Naive thymus-derived CD8-positive, alpha-beta T cell (primary cell): ENCODE data around the gene SATB2. TPM values are rescaled to one million over a fixed set of nuclear protein-coding genes. Genes with fewer than 3 reads are reported as not detected.

ENCODE experiments used
- ATAC-seq, 2 donors: fragments of 150-1000 bp; cut with Tn5 transposase in 1 of 2; sonication (Bioruptor Pico), chemical (Tn5 transposase) in 1 of 2; 1 replicate in 1 of 2; 2 replicates in 1 of 2; pipeline ENCODE4 v1.10.0; 2021; ENCODE audit warnings: mild to moderate bottlenecking in 2 of 2, moderate library complexity in 2 of 2
- POLR2A ChIA-PET: fragments of 350-600 bp; sonication (Branson Sonifier 250); formaldehyde crosslinking; loops from one replicate; lab custom pipeline; 2021; ENCODE audit warnings: antibody characterized with exemption; lab: Charles Lee
- DNase-seq, 10 donors: peaks; one replicate each; pipeline versions ENCODE4 v3.0.0 to v3.0.0-alpha.2; 2020 to 2022
- H3K27ac Mint-ChIP-seq, 10 donors: one replicate each; pipeline ENCODE4 v1.8.0; 2020 to 2022; ENCODE audit warnings: mild to moderate bottlenecking in 10 of 10, mixed read lengths in 10 of 10, moderate library complexity in 4 of 10, inconsistent platforms in 1 of 10
- H3K27me3 Mint-ChIP-seq, 5 donors: one replicate each; pipeline ENCODE4 v1.8.0; 2021 to 2022; ENCODE audit warnings: mixed read lengths in 5 of 5
- H3K36me3 Mint-ChIP-seq, 3 donors: one replicate each; pipeline ENCODE4 v1.8.0; 2020 to 2022; ENCODE audit warnings: mixed read lengths in 3 of 3, mild to moderate bottlenecking in 2 of 3, inconsistent platforms in 1 of 3
- H3K4me1 Mint-ChIP-seq, 4 donors: one replicate each; pipeline ENCODE4 v1.8.0; 2021 to 2022; ENCODE audit warnings: mixed read lengths in 4 of 4
- H3K4me3 Mint-ChIP-seq, 10 donors: one replicate each; pipeline ENCODE4 v1.8.0; 2020 to 2022; ENCODE audit warnings: mild to moderate bottlenecking in 10 of 10, mixed read lengths in 10 of 10, moderate library complexity in 6 of 10, inconsistent platforms in 1 of 10
- H3K9me3 Mint-ChIP-seq, 9 donors: one replicate each; pipeline ENCODE4 v1.8.0; 2020 to 2022; ENCODE audit warnings: mixed read lengths in 9 of 9, mild to moderate bottlenecking in 3 of 9, inconsistent platforms in 1 of 9, moderate library complexity in 1 of 9
- polyA plus RNA-seq, 3 donors: library from polyadenylated mRNA; unstranded; fragments of 300-500 nt; fragmentation: Illumina TruSeq; gene quantifications; one replicate each; pipeline ENCODE4 v1.2.3, GENCODE V29; 2021
- total RNA-seq, 8 experiments: library from RNA in 2 of 8; stranded (reverse) in 2 of 8; gene quantifications; one replicate each; pipeline ENCODE4 v1.2.3 and lab custom pipeline; 2021 to 2026

The SATB2 gene
- total and polyA plus RNA-seq, 5 experiments from 2014 or later: 0.02 to 0.74 (median 0.46) TPM; not detected in 1

DNA sequence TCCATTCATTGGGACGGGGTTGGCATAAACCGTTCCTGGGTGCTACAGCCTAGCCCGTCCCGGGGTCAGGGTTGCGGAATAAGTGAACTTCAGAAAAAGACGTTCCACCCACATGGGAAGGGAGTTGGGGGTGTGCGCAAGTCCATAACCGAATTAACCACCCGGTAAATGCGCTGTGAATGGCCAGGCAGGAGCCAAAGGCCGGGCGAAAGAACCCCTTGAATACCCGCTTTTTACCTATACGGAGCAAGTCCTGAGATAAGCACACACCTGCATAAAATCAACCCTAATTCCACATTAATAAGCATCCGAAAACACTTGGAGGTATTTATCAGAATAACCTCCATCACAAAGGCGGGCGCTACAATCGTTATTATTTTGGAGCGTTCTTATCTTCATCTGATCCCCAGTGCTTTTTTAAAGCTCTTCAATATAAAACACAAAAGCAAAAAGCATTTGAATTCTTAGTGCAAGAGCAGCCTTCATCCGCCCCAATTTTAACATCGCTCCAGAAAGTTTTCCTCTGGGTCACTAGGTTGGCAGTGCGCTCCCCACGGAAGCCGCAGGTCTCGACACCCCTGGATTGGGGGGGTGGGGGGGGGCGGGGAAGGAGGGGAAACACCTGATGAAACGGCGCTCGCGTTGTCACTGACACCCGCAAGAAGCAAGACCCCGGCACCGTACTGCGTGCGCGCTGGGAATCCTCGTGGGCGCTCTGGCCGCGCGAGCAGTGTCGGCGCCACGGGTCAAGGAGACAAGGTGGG, 1.2 kb downstream of the SATB2 start:
- no peak for ATAC-seq
- POLR2A ChIA-PET: no interaction called here
- DNase-seq: no peak
- no peak overlapping the region for H3K27ac Mint-ChIP-seq
- H3K9me3 Mint-ChIP-seq: peaks cover 0 to 18% (median 9%) of the 10 kb centered on the region in 9 donors
- H3K36me3 Mint-ChIP-seq: peaks cover 2 to 5% (median 4%) of the 10 kb centered on the region in 3 donors
- peaks cover 11 to 33% (median 27%) of the 10 kb centered on the region in 4 donors for H3K4me1 Mint-ChIP-seq
- peaks cover 39 to 64% (median 53%) of the 10 kb centered on the region in 5 donors for H3K27me3 Mint-ChIP-seq
- H3K4me3 Mint-ChIP-seq: peak overlapping the region; percentile 63 to 94 (median 80)

- POLR2A ChIA-PET: no interaction called here
- H3K4me3 Mint-ChIP-seq: peak overlapping the region in 8 of 10 donors; percentile 11 to 94 (median 74)
- H3K27me3 Mint-ChIP-seq: peaks cover 38 to 56% (median 50%) of the 10 kb centered on the region in 5 donors
- H3K9me3 Mint-ChIP-seq: peaks cover 0 to 13% (median 5%) of the 10 kb centered on the region in 9 donors
- H3K27ac Mint-ChIP-seq: peak overlapping the region in 1 of 10 donors; percentile 40
- ATAC-seq (peak in 1 of 2 donors; percentile 23), DNase-seq (no peak)
- H3K4me1 Mint-ChIP-seq: peaks cover 11 to 29% (median 27%) of the 10 kb centered on the region in 4 donors
- H3K36me3 Mint-ChIP-seq: peaks cover 0 to 2% (median under 1%) of the 10 kb centered on the region in 3 donors
These were observed 2.0 kb downstream of the SATB2 start for GRCh38 chr2:199455545-199456382.

DNA sequence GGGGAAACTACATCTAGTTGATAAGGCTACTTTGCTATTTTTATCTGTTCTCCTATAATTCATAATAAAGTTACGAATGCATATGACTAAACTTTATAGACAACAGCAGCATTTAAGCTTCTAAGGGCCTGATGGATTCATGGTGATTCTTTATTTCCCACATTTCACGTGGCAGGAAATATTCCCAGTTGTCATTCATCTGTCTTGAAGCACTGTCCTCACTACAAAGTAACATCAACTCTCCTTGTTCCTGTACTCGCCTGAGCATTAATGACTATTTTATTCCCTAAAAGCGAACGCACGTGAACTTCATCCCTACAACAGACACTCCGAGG, 2.6 kb downstream of the SATB2 start:
- H3K36me3 Mint-ChIP-seq: peaks cover 0 to 2% (median 0%) of the 10 kb centered on the region in 3 donors
- peaks cover 9 to 25% (median 24%) of the 10 kb centered on the region in 4 donors for H3K4me1 Mint-ChIP-seq
- peak overlapping the region in 6 of 10 donors; percentile 7 to 24 (median 18) for H3K4me3 Mint-ChIP-seq
- H3K27ac Mint-ChIP-seq: no peak overlapping the region
- POLR2A ChIA-PET: no interaction called here
- peaks cover 35 to 50% (median 46%) of the 10 kb centered on the region in 5 donors for H3K27me3 Mint-ChIP-seq
- ATAC-seq (no peak), DNase-seq (no peak)
- peaks cover 0 to 9% (median 0%) of the 10 kb centered on the region in 9 donors for H3K9me3 Mint-ChIP-seq

DNA sequence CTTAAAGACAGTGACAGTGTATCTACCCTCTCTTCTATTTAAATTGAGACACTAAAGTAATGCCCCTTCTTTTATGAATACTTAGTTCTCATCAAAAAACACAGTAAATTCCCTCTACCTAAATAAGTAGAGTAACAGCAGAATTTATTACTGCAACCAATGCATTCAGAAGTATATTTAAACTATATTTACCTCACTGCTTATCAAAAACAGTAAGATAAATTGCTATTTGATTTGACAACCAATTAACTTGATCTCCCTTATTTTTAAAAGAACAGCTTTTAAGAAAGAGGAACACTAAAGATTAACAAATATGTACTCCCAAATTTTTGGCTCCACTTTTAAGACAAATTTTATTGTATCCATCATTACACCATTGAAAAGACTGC, 4.8 kb downstream of the SATB2 start:
- Mint-ChIP-seq H3K27me3 (peaks cover 31 to 57% (median 42%) of the 10 kb centered on the region in 5 donors), H3K4me1 (peaks cover 2 to 17% (median 15%) of the 10 kb centered on the region in 4 donors), H3K36me3 (peaks cover 0 to 2% (median 0%) of the 10 kb centered on the region in 3 donors), H3K27ac (no peak overlapping the region), H3K9me3 (peaks cover 0 to 2% (median 0%) of the 10 kb centered on the region in 9 donors), H3K4me3 (no peak overlapping the region)
- POLR2A ChIA-PET: no interaction called here
- ATAC-seq: no peak
- no peak for DNase-seq

DNA sequence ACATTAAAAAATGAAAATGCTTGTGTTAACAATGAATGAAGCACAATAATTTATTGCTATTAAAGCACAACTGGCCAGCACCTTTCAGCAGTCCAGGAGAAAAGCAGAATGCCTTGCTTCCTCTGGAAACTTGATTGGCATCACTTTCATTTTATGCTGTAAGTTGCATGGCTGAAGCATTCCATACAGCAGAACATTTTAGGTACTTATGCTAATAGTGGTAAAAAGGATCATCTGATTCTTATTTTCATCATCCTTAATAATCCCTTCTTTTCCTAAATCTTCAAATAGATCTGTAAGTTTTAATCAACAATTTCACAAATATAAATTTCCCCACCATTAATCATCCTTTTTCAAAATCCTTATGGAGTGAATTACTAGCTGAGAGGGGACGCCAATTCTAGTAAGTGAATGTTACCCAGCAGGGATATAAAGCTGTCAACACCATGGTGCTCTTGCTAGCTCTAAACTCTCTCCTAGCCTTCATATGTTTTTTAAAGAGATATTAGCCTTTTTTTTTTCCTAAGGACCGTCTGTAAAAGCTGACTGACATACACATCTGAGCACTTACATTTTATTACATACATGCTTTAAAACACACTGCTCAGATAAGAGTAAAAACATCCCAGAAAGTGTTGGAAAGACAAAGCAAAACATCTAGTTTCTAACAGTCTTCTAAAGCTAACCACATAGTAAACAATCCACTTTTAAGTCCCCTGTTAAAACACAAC, 5.3 kb downstream of the SATB2 start:
- DNase-seq: no peak
- peaks cover 30 to 63% (median 40%) of the 10 kb centered on the region in 5 donors for H3K27me3 Mint-ChIP-seq
- no peak overlapping the region for H3K27ac Mint-ChIP-seq
- peaks cover 0 to 2% (median 0%) of the 10 kb centered on the region in 9 donors for H3K9me3 Mint-ChIP-seq
- H3K4me1 Mint-ChIP-seq: peaks cover 2 to 17% (median 13%) of the 10 kb centered on the region in 4 donors
- ATAC-seq: no peak
- POLR2A ChIA-PET: no interaction called here
- H3K36me3 Mint-ChIP-seq: peaks cover 0 to 2% (median 0%) of the 10 kb centered on the region in 3 donors
- no peak overlapping the region for H3K4me3 Mint-ChIP-seq

DNA sequence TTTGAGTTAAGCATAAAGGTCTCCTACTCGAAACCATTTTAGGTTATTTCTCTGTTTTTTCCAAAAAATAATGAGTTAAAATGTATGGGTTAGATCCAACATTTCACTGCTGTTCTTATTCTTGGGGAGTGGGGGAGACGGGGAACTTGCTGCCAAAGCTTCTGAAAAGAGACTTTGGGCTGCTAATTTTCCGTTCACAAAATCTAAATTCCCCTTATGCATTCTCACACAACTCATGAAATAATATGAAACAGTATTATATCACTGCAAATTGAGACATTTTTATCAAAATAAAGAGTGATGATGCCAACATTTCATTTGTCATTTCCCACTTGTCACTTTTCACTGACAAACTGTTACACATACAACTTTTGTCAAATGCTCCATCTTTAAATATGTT, 7.8 kb downstream of the SATB2 start:
- no peaks in the 10 kb centered on the region for H3K9me3 Mint-ChIP-seq
- H3K27me3 Mint-ChIP-seq: peaks cover 19 to 69% (median 33%) of the 10 kb centered on the region in 5 donors
- DNase-seq (no peak), ATAC-seq (no peak)
- no peaks in the 10 kb centered on the region for H3K4me1 Mint-ChIP-seq
- H3K27ac Mint-ChIP-seq: no peak overlapping the region
- H3K36me3 Mint-ChIP-seq: no peaks in the 10 kb centered on the region
- POLR2A ChIA-PET: no interaction called here
- H3K4me3 Mint-ChIP-seq: no peak overlapping the region

DNA sequence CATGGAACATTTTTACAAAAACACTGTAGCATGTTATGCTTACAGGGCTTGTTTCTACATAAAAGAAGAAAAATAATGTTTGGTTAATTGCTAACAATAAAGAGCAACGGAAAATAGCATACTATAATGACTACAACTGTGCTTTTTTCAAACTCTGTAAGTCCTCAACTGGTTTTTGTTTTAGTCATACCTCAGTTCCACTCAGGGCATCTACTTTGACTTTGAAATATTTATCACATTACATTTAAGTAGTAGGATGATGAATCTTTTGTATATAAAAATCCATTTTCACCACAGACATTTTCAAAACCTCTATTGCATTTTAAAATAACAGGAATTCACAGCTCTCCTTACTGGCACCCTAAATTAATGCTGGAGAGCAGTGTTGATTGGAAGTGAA, 8.3 kb downstream of the SATB2 start:
- Mint-ChIP-seq H3K4me3 (no peak overlapping the region), H3K36me3 (no peaks in the 10 kb centered on the region), H3K9me3 (no peaks in the 10 kb centered on the region), H3K27me3 (peaks cover 21 to 69% (median 32%) of the 10 kb centered on the region in 5 donors), H3K4me1 (no peaks in the 10 kb centered on the region), H3K27ac (no peak overlapping the region)
- POLR2A ChIA-PET: no interaction called here
- DNase-seq (no peak), ATAC-seq (no peak)

- no peak for ATAC-seq
- no peak overlapping the region for H3K4me3 Mint-ChIP-seq
- POLR2A ChIA-PET: no interaction called here
- H3K9me3 Mint-ChIP-seq: no peaks in the 10 kb centered on the region
- H3K4me1 Mint-ChIP-seq: no peaks in the 10 kb centered on the region
- H3K27ac Mint-ChIP-seq: no peak overlapping the region
- no peaks in the 10 kb centered on the region for H3K36me3 Mint-ChIP-seq
- peaks cover 18 to 64% (median 40%) of the 10 kb centered on the region in 5 donors for H3K27me3 Mint-ChIP-seq
- no peak for DNase-seq
These were observed 10.7 kb downstream of the SATB2 start for GRCh38 chr2:199446996-199447576.

GRCh38 chr2:199444749-199445148, 13.0 kb downstream of the SATB2 start:
- Mint-ChIP-seq H3K27ac (no peak overlapping the region), H3K4me3 (no peak overlapping the region), H3K9me3 (no peaks in the 10 kb centered on the region), H3K4me1 (no peaks in the 10 kb centered on the region), H3K36me3 (no peaks in the 10 kb centered on the region), H3K27me3 (peaks cover 15 to 53% (median 47%) of the 10 kb centered on the region in 5 donors)
- DNase-seq (no peak), ATAC-seq (no peak)
- POLR2A ChIA-PET: interaction anchor here (0.6 kb wide), 1 partner anchor 16 kb away, joined by 4 read pairs; no protein-coding TSS in a partner anchor

DNA sequence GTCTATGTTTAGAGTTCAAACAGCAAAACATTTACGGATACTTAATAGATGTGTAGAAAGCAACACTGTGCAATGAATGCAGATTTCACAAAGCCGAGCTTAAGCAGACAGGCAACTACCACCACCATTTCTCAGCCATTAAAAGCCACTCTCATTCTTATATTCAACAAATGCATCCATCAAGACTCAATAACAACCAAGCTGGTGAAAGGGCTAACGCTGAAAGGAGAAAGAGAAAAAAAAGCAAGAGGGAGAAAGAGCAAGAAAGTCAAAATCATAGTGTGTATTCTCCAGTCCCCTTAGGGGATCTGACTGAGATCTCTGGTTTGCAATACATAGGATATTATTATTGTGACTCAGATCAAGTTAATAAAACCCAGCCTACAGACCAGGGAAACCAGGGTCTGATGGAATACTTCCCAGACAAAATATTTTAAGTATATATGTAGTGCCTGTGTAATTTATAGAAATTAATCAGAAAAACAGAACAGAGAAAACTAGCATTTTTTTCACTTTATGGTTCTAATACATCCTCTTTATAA, 14.1 kb downstream of the SATB2 start:
- peaks cover 18 to 47% (median 43%) of the 10 kb centered on the region in 5 donors for H3K27me3 Mint-ChIP-seq
- no peak overlapping the region for H3K4me3 Mint-ChIP-seq
- H3K4me1 Mint-ChIP-seq: no peaks in the 10 kb centered on the region
- H3K27ac Mint-ChIP-seq: no peak overlapping the region
- H3K9me3 Mint-ChIP-seq: peaks cover 0 to 3% (median 0%) of the 10 kb centered on the region in 9 donors
- POLR2A ChIA-PET: no interaction called here
- DNase-seq (no peak), ATAC-seq (no peak)
- H3K36me3 Mint-ChIP-seq: no peaks in the 10 kb centered on the region

DNA sequence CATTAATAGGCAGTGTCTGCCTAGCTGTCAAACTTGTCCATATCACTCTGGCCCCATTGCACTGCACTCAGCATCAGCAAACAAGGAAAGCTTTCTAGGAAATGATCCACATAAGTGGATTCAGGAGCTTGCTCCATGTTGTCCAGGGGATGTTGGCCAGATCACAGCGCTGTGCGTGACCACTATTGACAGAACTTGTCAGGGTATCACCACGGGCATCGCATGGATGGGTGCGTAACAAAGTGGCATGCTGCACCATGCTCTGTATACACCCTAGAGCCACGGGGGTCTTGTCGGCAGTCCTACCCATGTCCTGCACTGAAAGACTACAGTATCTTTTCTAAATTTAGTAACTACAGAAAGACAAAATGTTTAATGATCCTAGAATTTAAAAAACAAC, 15.6 kb downstream of the SATB2 start:
- H3K9me3 Mint-ChIP-seq: peaks cover 0 to 3% (median 0%) of the 10 kb centered on the region in 9 donors
- DNase-seq (no peak), ATAC-seq (no peak)
- POLR2A ChIA-PET: no interaction called here
- peaks cover 17 to 44% (median 35%) of the 10 kb centered on the region in 5 donors for H3K27me3 Mint-ChIP-seq
- H3K4me3 Mint-ChIP-seq: no peak overlapping the region
- H3K4me1 Mint-ChIP-seq: no peaks in the 10 kb centered on the region
- no peak overlapping the region for H3K27ac Mint-ChIP-seq
- H3K36me3 Mint-ChIP-seq: no peaks in the 10 kb centered on the region

DNA sequence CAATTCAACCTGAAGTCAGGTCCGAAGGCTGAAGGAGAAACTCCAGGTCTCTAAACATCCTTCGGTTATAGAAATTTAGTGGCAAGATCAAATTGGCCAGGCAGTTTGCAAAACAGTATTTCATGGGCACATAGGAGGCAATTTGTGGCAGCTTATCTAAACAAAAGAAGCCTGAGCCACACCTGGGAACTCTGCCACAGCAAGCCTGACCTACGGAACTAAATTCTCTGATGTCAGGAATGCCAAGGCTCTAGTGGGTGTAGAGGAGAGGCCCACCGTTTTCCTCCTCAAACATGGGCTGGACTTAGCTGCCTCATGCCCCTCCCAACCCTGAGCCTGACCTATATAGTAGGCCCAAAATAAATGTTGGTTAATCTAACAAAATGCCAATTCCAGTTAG, 16.0 kb downstream of the SATB2 start:
- Mint-ChIP-seq H3K27me3 (peaks cover 13 to 39% (median 31%) of the 10 kb centered on the region in 5 donors), H3K4me1 (no peaks in the 10 kb centered on the region), H3K36me3 (no peaks in the 10 kb centered on the region), H3K9me3 (peaks cover 0 to 3% (median 0%) of the 10 kb centered on the region in 9 donors), H3K4me3 (no peak overlapping the region), H3K27ac (no peak overlapping the region)
- DNase-seq: no peak
- no peak for ATAC-seq
- POLR2A ChIA-PET: no interaction called here
